ENCODE data around the gene ATAD3A.

- TF ChIP-seq POLR2A (IDR thresholded peaks at IDR 0.05): no peak
- TF ChIP-seq, protein P1, sequence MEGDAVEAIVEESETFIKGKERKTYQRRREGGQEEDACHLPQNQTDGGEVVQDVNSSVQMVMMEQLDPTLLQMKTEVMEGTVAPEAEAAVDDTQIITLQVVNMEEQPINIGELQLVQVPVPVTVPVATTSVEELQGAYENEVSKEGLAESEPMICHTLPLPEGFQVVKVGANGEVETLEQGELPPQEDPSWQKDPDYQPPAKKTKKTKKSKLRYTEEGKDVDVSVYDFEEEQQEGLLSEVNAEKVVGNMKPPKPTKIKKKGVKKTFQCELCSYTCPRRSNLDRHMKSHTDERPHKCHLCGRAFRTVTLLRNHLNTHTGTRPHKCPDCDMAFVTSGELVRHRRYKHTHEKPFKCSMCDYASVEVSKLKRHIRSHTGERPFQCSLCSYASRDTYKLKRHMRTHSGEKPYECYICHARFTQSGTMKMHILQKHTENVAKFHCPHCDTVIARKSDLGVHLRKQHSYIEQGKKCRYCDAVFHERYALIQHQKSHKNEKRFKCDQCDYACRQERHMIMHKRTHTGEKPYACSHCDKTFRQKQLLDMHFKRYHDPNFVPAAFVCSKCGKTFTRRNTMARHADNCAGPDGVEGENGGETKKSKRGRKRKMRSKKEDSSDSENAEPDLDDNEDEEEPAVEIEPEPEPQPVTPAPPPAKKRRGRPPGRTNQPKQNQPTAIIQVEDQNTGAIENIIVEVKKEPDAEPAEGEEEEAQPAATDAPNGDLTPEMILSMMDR (IDR thresholded peaks at IDR 0.05): no peak
Measured at GRCh38 chr1:1529936-1530335, 18.0 kb downstream of the ATAD3A start.

Measured in Peyer's patch (tissue), 4 donors.